NAMALWA (cell line): ENCODE results near the gene C6orf141.

Experiments
- DNase-seq: peaks from one replicate; pipeline ENCODE4 v3.0.0-alpha.2; 2015; ENCODE audit warnings: low spot score

C6orf141 gene

DNA sequence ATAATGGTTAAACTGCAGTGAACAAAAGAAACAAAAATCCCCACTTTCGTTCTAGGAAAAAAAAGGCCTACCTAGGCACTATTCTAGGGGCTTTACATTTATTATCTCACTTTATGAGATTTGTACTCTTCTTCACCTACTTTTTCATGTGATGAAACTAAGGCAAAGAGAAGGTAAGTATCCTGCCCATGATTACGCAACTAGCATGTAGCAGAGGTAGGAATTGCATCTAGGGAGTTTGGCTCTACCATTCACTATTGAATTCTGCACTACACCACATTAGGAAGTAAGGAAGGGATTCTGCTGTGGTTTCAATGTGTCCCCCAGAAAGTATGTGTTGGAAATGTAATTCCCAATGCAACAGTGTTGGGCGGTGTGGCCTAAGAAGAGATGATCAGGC, 11.4 kb upstream of the C6orf141 start:
- no peak for DNase-seq

DNA sequence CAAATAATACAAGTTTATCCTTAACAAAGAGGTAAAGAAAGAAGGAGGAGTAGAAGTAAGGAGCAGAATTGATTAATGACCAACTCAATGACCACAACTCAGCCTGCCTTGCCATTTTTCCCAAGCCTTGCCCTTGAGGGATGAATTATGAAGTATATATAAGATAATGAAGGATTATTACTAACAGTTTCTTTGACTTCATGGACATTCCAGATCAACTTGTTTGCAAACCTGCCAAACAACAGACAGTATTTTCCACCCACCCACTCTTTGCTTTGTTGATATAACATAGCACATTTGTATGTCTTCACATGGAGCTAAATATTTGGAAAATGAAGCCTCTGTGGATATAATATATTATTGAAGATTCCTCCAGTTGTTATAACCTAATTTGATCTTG, 9.9 kb upstream of the C6orf141 start:
- no peak for DNase-seq

DNA sequence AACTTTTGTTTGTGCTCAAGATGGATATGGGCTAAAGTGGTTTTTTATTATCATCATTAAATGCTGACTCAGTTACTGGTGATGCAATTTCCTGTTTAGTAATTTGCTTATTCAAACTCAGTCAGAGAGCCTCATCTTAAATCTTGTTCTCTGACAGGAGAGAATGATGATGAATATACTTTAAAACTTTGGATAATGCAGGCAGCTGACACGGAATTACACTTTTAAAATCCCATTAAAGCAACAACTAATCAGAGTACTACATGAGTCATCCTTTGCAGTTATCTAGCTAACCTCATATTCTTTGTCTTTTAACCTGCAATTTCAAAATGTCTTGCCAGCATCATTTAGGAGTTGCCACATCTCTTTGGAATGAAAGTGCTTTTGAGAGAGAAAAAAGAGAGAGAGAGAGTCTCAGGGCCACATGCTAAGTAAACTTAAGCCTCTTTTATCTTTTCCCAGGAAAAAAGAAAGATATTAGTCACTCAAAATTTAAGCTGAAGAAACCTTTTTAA, 9.2 kb upstream of the C6orf141 start:
- DNase-seq: no peak

DNA sequence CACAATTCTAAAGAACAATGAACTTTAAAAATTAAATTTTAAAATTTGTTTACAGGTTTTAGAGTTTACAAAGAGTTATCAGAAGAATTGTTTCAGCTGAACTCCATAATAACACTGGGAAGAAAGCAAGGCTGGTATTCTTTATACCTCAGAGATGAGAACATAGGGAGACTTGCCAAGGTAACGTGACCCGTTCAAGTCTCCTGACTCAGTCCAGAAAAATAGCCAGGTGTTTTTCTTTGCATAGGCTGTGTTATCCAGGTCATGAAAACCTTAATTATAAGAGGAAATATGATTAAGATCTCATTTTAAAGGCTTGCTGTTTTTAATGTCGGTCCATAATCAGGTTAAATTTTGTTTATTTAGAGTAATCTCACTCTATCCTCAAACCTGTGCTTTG, 8.5 kb upstream of the C6orf141 start:
- DNase-seq: no peak

DNA sequence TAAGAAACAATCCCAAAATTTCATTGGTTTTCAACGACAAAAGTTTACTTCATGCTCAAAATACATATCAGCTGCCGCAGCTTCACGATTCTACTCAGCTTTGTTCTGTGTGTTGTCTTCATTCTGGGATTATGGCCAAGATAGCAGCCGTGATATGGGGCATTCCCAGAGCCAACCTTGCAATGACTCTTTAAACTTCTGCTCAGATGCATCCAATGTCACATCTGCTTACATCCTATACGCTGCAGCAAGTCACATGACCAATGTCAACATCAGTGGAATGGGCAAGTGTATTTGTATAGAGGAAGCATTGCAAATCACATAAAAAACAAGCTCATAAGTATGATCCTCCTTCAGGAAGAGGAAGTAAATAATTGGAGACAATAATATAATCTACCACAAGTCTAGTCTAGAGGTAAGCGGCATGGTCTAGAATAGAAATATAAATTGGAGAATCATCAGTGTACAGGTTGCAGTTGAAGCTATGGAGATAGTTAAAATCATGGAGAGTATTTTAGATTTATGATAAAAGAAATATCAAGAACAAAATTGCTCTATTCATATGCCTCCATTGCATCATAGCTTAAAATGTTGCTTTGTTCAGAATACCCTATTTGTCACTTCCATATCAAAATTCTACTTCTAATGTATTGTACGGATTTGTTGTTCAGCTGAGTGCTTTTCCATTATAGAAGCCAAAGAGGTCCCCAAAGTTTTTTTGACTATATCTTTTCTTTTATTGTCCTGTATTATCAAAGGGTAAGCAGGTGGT, 7.2 kb upstream of the C6orf141 start:
- no peak for DNase-seq

DNA sequence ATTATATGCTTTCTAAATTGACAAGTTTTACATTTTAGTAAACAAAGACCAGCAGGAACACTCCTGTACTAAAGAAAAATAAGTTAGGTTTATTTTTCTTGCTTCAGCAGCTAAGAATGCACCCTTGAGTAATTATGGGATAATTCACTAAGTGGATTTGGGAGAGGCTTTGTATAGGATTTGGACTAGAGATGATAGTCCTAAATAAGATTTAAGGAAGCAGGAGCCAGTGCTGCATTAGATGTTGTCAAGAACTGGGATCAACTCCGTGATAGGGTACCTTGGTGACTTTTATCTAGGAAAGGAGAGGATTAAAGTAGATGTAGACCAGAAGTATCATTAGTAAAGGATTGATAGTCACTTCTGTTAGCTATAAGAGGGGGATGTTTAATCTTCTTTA, 4.1 kb upstream of the C6orf141 start:
- no peak for DNase-seq

DNA sequence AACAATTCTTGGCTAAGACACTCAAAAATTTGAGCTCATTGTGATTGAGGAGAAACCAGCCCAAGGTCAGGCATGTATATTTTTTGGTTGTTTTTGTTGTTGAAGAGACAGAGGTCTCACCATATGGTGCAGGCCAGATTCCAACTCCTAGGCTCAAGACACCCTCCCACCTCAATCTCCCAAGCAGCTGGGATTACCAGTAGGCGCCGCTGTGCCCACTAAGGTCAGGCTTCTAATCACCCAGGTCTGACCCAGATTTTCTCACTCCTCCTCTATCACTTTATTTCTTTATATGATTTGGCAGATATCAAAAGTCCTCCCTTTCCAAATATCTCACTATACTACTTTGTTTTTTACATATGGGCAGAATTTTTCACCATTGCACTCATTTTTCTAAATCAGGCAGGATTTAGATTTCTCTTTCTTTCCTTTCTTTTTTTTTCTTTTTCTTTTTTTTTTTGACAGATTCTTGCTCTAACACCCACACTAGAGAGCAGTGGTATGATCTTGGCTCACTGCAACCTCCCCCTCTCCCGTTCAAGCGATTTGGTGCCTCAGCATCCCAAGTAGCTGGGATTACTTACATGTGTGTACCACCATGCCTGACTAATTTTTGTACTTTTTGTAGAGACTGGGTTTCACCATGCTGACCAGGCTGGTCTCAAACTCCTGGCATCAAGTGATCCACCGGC, 1.7 kb upstream of the C6orf141 start:
- no peak for DNase-seq

DNA sequence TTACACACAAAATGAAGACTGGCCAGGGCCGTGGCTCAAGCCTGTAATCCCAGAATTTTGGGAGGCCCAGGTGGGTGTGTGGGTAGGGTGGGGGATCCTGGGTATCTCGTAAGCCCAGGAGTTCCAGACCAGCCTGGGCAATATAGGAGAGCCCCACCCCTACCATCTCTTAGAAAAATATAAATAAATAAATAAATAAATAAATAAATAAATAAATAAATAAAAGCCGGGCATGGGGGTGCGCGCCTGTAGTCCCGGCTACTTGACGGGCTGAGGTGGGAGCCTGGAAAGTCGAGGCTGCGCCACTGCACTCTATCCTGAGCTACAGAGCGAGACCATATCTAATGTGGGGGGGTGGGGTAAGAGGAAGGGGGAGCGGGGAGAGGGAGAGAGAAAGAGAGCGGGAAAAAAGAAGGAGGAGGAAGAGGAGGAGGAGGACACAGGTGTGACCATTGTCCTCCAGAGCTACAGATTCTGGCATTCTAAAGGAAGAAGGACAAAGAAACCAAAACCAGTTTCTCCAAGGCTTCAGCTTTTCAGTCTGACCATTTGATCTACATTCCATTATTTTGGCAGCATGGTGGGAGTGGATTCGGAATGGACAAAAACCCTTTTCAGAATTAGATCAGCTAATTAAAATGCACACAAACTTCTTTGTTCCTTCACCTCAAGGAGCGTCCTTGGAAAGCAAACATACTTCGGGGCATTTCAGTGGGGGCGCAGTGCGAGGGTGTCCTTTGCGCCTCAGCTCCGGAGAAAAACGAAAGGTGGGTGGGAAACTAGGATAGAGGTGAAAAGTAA, 577 bp upstream of the C6orf141 start:
- DNase-seq: no peak

DNA sequence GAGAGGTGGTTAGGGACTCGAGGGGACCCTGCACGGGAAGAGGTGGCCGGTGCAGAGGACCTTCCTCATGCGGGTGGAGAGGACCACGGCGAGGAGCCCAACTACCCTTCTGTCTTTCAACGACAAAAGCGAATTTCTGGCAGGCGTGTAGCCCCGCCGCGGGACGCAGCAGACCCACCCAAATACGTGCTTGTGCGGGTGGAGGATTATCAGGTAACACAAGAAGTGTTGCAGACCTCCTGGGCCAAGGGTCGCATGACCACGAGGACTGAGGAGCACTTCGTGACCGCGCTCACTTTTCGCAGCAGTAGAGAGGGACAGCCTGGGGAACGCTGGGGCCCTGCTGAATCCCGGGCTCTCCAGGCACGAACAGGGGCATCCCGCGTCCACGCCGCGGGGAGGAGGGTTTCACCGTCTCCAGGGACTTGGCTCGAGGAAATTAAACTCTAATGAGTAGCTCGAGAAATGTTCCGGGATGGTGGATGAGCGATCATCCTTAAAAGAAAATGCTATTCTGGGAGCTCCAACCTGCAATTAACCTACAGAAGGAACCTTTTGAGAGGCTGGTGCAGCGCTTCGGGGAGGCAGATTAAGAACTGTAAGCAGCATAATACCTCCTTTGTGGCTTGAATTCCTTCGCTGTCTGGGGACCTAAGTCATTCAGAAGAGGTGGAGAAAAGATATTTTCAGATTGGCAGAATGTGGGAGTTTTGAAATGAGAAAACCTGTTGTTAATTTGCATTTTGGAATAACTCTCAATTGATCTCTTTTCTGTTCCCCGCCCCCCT, 804 bp downstream of the C6orf141 start:
- no peak for DNase-seq

DNA sequence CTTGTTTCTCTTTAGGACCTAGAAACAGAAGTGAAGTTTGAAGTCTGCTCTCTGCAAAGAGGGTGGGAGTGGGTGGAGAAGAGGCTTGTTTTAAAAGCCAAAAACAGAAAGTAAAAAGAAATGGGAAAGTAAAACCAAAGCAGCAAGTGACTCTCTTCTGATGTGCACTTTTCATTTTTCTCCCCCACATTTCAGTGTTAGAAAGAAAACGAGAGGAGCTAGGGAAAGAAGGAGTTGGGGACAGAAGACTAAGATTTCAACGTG, 1.3 kb downstream of the C6orf141 start:
- no peak for DNase-seq

DNA sequence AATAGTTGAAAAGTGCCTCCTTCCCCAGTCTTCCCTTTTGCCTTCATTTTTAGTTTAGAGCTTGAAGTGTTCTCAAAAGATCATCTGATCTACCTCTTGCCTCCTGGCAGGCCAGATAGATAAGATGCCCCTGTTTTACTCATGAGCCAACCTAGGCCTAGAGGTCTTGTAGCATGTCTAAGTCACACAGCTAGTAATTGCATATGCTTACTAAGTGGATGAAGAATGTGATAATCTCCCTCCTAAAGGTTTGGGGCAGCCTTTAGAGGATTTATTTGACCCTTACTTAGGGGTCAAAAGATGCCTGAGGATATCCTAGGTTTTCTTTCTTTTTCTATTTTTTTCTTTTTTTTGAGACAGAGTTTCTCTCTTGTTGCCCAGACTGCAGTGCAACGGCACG, 2.1 kb downstream of the C6orf141 start:
- DNase-seq: no peak

DNA sequence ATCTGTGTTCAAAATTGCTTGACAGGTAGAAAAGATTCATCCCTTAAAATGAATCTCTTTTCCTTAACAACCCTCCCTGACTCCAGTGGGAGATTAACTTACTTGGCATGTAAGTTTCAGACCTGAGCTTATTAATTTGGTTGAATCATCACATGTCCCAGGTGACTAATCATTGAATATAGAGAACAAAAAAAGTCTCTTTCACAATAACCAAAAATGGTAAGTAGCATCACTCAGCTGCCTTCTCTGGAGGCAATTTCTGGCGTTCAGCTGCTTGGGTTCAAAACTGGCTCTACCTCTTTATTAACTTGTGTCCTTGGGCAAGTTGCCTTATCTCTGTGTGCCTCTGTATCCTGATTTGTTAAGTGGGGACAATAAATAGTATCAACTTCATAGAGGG, 2.9 kb downstream of the C6orf141 start:
- DNase-seq: no peak

DNA sequence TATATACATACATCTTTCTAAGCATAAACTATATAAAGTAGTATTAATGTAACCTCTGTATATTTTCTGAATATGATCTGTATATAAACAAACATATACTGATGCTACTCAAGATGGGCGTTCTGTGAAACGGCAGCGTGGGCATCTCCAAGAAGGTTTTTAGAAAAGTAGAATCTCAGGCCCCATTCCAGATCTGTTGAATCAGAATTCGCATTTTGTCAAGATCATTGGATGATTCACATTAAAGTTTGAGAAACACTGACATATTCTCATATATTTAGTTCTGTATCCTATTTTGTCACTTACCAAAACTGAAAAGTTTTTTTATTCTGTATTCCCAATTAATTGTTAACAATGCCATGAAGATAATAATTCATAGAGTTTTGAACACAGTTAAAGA, 5.5 kb downstream of the C6orf141 start:
- no peak for DNase-seq

DNA sequence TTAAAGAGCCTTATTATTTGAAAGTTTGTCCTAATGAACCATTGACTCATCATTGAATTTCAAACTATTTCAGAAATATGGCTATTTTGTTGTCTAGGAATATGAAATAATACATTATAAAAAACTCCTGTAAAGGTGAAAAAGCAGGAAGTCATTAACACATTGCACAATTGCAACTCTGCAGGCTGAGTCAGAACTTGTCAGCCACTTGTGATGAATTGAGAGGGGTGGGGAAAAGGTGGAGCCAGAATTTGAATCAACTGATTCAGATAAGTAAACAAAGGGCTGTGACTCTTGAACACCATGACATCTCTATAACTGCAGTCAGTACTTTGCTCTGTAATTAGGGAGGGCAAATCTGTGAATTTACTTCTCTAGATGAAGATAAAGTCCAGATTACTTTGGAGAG, 6.0 kb downstream of the C6orf141 start:
- DNase-seq: no peak

DNA sequence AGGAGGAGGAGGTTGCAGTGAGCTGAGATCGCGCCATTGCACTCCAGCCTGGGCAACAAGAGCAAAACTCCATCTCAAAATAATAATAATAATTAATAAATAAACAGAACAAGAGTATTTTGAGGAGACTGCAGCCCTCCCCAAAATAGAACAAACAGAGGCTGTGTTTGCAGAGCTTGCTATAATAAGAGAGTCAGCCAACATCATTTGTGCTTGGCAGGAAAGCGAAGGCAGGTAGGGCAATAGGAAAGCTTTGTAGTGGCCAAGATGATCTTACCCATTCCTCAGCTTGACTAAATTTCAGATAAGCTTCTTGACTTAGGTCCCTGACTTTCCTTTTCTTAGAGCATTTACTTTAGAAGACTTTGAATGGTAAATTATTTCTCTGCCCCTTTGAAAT, 6.7 kb downstream of the C6orf141 start:
- no peak for DNase-seq

DNA sequence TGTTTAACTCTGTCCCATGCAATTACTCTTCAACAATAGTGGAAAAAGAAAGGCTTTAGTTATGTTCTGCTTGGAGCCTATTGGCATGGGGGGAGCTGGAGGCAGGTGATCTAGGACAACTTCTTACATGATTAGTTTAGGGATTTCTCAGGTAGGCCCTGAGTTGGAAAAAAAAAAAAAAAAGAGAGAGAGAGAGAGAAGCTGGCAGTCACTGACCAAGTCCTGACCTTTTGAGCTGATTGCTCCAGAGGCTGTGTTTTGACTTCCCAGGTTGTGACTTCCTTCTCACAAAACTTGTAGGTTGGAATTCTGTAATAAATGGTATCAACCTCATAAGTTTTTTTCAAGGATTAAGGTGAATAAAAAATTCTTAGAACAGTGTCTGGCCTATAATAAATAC, 7.8 kb downstream of the C6orf141 start:
- DNase-seq: no peak

DNA sequence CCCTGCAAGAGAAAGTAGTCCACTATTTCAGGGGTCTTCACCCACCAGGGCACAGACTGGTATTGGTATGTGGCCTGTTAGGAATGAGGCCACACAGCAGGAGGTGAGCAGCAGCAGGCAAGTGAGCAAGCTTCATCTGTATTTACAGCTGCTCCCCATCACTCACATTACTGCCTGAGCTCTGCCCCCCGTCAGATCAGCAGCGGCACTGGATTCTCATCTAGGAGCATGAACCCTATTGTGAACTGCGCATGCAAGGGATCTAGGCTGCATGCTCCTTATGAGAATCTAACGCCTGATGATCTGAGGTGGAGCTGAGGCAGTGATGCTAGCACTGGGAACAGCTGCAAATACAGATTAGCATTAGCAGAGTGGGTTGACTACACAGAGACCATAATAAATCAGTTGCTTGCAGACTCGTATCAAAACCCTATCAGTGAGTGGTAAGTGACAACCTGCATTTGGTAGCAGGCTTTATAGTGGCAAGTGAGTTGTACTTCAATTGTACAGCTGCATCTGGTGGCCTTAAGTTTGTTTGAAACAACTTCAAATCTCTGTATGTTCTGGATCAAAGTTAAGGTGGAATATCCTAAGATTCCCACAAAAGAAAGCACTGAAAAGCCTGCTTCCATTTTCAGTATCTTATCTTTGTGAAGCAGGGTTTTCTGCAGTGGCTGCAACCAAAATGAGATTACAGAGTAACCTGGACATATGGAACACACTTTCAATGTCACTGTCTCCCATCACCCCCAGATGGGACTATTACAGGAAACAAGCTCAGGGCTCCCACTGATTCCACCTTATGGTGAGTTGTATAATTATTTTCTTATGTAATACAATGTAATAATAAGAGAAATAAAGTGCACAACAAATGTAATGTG, 12.8 kb downstream of the C6orf141 start:
- no peak for DNase-seq

DNA sequence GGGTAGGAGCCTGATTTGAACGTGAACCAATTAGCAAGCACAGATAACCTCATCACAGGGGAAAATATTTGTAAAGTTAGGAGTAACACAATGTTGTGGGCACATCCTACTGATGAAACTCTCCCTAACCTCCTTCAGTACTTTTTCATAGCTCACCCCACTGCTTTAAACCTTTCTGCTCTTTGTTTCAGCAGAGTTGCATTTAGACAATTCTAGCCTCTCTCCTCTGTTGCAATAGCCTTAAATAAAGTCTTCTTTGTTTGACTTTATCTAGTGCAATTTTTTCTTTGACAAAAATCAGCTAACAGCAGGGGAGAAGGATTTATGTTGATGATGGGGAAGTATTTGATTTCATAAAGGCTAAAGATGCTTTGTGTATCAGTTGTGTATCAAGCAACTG, 14.1 kb downstream of the C6orf141 start:
- no peak for DNase-seq

DNA sequence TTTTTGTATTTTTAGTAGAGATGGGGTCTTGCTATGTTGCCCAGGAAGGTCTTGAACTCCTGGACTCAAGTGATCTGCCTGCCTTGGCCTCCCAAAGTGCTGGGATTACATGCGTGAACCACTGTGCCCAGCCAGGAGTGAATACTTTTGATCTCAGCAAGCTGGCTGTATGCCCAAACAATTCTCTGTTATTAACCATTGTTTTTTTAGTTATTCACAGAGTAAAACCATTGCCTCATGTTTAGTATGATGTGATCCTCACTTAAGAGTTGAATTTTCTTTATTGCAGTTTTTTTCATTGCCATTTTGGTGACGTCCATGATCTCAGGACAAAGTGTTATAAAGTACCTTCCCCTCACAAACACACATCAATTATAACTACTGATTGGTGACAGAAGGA, 14.8 kb downstream of the C6orf141 start:
- no peak for DNase-seq

DNA sequence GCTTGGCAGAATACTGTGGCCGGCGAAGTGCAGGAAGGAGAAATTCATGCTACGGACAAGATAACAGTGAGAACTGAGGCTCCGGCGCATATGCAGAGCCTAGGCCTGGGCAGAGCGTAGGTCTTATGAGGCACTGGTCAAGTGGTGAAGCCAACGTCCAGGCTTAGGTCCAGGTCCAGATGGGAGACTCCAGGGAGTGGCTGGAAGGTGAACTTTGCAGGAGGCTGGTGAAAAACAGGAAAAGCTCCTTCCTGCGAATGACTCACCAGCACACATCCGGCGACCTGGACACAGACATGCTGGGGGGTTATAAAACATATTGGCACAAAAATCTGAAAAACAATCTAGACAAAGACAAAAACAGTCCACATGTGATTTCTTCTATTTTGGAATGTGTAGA, 15.4 kb downstream of the C6orf141 start:
- no peak for DNase-seq

DNA sequence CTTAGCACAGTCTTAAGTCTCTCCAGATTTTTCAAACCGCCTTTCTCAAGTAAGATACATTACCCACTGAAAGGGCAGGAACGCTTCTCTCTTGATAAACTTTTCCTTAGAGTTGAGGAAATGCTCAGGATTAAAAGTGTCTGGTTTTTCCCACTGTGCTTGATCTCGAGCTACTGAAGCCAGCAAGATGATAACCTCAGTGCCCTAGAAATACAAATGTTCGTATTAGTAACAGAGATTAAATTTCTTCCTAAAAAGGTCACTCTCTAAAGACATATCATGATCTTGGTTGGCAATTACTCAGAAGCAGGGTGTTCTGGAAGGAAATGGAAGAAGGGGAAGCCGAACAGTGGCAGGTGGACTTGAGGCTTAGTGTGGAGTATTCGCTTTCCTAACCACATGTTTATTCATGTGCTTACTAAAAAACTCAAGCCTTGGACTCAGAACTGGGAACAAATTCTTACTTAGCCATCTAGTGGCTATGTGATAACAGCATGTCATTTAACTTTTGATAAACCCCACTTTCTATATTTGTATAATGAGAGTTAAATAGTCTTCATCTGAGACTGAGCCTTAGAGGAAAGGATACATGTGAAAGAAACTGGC, 20.1 kb downstream of the C6orf141 start:
- peak; percentile 33 for DNase-seq
